GM13976 (cell line): Measurements from ENCODE around the gene BTBD9.
"Not testable (repeated sequence)": the region's sequence is repeated elsewhere in the genome, so short reads cannot be mapped to it uniquely, and the experiment has no call there.

Source experiments
- DNase-seq: peaks from one replicate; pipeline ENCODE4 v3.0.0; 2012; ENCODE audit warnings: low spot score
- in situ Hi-C: fragments of 300-500 bp; cut with MboI; formaldehyde crosslinking; loops from one replicate; pipeline ENCODE4 v1.12.0; 2022; ENCODE audit warnings: low sequenced_read_pairs, mixed read lengths, inconsistent platforms; ENCODE audit not compliant: unreplicated experiment
- TF ChIP-seq, protein P1 (sequence below): IDR thresholded peaks from 2 replicates; pipeline ENCODE4 v1.5.1; 2012; ENCODE audit warnings: borderline replicate concordance, mild to moderate bottlenecking; ENCODE audit not compliant: insufficient read depth; ENCODE audit errors: extremely low read depth, missing control alignments, control extremely low read depth

Gene BTBD9

GRCh38 chr6:38127284-38127683 is 512.4 kb downstream of the BTBD9 start:
- no peak for DNase-seq
- in situ Hi-C loops: no loop called here
- TF ChIP-seq, protein P1, sequence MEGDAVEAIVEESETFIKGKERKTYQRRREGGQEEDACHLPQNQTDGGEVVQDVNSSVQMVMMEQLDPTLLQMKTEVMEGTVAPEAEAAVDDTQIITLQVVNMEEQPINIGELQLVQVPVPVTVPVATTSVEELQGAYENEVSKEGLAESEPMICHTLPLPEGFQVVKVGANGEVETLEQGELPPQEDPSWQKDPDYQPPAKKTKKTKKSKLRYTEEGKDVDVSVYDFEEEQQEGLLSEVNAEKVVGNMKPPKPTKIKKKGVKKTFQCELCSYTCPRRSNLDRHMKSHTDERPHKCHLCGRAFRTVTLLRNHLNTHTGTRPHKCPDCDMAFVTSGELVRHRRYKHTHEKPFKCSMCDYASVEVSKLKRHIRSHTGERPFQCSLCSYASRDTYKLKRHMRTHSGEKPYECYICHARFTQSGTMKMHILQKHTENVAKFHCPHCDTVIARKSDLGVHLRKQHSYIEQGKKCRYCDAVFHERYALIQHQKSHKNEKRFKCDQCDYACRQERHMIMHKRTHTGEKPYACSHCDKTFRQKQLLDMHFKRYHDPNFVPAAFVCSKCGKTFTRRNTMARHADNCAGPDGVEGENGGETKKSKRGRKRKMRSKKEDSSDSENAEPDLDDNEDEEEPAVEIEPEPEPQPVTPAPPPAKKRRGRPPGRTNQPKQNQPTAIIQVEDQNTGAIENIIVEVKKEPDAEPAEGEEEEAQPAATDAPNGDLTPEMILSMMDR: no peak

DNA sequence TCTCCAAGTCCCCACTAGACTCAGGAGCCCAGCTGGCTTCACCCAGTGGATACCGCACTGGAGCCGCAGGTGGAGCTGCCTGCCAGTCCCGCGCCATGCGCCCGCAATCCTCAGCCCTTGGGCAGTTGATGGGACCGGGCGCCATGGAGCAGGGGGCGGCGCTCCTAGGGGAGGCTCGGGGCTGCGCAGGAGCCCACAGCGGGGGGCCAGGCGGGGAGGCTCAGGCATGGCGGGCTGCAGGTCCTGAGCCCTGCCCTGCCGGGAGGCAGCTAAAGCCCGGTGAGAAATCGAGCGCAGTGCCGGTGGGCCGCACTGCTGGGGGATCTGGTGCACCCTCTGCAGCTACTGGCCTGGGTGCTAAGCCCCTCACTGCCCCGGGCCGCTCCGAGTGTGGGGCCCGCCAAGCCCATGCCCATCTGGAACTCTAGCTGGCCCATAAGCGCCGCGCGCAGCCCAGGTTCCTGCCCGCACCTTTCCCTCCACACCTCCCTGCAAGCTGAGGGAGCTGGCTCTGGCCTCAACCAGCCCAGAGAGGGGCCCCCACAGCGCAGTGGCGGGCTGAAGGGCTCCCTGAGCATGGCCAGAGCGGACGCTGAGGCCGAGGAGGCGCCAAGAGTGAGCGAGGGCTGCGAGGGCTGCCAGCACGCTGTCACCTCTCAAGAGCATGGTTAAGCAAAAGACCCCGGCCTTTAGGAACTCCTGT is 515.4 kb downstream of the BTBD9 start:
- in situ Hi-C loops, DNase-seq: not testable (repeated sequence)

- in situ Hi-C loops: no loop called here
- DNase-seq: no peak
- TF ChIP-seq, protein P1: no peak
Measured at GRCh38 chr6:38119516-38119915, 520.2 kb downstream of the BTBD9 start.

DNA sequence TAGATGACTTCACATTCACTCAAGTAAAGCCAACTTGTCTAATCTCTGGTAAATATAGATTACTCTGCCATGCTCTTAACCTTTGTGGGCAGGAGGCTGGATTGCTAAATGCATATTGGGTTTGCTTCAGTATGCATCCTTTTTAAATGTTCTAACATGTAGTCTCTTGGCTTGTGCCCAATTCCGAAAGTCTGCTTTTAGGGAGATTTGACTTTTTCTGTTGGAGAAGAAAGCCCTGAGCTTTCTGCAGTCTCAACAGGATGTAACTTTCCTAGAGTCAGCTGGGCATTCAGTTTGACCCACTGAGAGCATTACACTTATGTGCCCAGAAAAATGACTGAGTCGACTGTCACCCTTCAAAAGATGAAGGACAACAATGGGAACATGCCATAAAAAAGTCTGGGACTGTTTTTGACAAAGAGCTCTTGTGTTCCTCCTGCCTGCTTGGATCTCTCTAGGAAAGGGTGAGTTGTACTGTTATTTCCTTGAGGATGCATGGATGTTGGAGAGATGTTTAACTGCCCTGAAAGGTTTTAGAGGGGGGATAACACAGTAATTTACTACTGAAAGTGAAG is 520.9 kb downstream of the BTBD9 start:
- in situ Hi-C loops: no loop called here
- TF ChIP-seq, protein P1: no peak
- DNase-seq: no peak
